ENCODE measurements around the gene SYNJ1.
A peak's percentile ranks its signal among the peaks of the same experiment; 100 is the strongest.
"Not testable (repeated sequence)": the region's sequence is repeated elsewhere in the genome, so short reads cannot be mapped to it uniquely, and the experiment has no call there.

SYNJ1 gene

GRCh38 chr21:32727687-32728455 is at the start of gene SYNJ1:
Gene SYNJ1, minus strand, starts transcription at chr21:32728013. Its CDS starts 1,118 bp downstream, at chr21:32726895.
- peak; percentile 87 for DNase-seq

GRCh38 chr21:32777269-32777668 is 49.5 kb upstream of the SYNJ1 start:
- DNase-seq = no peak

DNA sequence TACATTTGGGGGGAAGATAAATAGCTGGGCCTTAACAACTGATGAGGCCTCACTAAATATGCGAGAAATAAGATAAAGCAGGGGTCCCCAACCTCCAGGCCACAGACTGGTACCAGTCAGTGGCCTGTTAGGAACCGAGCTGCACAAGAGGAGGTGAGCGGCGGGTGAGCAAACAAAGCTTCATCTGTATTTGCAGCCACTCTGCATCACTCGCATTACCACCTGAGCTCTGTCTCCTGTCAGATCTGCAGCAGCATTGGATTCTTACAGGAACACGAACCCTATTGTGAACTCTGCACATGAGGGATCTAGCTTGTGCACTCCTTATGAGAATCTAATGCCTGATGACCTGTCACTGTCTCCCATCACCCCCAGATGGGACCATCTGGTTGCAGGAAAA is 48.9 kb upstream of the SYNJ1 start:
- no peak for DNase-seq

DNA sequence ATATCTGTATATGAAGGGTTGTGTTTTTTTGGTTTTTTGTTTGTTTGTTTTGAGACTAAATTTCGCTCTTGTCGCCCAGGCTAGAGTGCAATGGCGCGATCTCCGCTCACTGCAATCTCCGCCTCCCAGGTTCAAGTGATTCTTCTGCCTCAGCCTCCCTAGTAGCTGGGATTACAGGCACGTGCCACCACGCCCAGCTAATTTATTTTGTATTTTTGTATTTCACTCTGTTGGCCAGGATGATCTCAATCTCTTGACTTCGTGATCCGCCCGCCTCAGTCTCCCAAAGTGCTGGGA is 45.2 kb upstream of the SYNJ1 start:
- not testable (repeated sequence) for DNase-seq

DNA sequence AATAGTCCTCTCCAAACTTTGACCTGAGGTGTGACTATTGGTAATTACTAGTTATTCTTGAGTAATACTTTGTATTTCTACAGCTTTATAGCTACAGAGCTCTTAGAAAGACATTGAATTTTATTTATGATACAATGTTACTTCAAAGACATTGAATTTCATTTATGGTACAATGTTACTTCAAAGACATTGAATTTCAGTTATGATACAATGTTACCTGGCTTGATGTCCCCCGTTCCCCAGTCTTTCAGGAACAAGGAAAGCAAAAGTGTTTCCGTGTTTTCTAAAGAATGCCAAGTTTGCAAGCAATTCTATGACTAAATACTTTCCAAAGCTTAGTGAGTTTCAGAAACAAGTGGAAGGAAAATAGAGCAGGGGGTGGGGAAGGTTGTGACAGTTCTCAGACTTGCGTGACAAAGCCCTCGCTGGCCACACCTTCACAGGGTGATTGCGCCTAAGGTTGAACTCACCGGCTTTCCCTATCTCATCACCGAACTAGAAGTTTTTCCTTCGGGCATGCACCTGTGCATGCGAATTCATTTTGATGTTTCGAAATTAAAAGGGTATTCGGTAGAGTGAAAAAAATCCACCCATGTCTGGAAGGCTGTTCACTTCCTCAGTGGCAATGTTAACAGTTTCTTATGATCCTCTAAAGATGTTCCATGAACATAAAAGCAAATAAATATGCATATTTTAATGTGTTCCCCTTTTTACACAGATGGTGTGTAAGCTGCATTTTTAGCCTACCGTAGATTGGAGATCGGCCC is 44.7 kb upstream of the SYNJ1 start:
- DNase-seq = no peak

DNA sequence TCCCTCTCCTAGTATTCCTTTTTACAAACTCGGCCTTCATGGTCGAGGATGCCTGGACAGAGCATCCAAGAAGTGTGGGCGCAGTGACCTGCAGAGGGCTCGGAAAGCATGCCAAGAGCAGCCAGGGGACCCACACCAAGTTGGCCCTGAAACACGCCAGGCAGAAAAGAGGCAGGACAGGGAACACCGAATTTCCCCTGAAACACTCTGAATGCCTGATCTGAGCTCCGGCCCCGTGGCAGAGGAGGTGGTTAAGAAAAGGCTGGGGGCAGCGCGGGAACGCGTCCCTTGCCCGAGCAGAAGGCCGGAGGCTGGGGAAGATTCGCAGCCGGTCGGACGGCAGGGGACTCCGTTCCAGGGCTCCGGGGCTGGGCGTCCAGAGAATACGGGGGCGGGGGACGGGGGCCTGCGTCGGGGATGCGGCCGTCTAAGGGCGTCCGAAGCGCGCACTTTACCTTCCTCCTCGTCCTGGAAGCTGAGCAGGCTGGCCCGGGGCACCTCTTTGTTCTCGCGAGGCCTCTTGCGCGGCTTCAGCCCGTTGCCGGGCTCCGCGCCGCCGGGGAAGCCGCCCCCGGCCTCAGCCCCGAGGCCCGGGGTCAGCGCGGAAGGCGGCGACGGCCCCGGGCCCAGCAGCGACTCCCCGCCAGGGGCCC is 43.2 kb upstream of the SYNJ1 start:
- no peak for DNase-seq

- no peak for DNase-seq
Observed at GRCh38 chr21:32768530-32768929, 40.7 kb upstream of the SYNJ1 start.

DNA sequence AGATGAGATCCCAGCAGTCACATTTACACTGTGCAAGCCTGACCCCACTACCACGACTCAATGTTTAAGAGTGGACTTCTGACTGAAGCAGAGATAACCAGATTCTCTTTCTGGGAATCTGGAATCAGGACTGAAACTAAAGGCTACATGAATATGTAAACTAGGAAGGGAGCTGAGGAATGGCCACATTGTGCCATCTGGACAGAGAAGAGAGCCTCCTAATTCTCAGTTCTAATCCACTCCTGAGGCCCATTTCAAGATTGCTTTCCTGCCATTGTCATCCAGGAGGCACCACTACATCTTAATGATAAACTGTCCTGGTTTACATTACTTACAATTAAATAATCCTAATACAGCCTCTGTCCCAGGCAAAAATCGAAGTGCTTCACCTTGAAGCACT is 37.2 kb upstream of the SYNJ1 start:
- no peak for DNase-seq

- DNase-seq = no peak
Observed at GRCh38 chr21:32764186-32764585, 36.4 kb upstream of the SYNJ1 start.

- DNase-seq = no peak
Observed at GRCh38 chr21:32757804-32758203, 30.0 kb upstream of the SYNJ1 start.

- no peak for DNase-seq
Observed at GRCh38 chr21:32756096-32756495, 28.3 kb upstream of the SYNJ1 start.

DNA sequence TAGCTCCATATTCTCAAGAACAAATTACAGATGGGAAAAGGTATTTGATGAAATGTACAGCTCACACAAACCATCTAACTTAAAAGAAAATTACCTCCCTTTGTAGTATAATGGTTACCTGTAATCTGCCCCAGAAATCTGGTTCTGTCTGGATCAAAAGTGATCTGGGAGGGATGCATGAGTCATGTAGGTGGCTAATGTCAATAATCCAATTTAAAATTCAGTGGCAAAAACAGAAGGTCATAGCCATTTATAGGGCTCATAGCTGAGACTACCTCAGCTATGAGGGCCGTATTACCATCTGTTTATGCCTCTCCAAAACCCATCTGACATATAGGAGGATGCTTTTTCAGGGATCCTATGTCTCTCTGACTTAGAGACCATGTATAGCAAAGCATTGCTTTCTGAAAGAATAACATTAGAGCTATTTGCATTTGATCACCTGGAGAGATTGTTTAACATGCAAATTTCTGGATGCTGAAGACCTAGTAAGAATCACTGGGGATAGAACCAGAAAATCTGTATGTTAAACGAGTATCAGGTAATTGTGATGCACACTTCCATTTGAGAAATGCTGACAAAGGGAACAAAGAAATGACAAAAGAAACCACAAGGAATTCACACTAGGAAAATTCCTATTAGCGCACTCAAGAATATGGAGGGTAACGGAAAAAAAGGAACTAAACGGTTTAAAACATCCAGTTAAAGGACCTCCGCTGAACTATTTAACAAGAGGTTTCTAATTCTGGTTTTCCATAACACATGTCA is 26.2 kb upstream of the SYNJ1 start:
- no peak for DNase-seq

DNA sequence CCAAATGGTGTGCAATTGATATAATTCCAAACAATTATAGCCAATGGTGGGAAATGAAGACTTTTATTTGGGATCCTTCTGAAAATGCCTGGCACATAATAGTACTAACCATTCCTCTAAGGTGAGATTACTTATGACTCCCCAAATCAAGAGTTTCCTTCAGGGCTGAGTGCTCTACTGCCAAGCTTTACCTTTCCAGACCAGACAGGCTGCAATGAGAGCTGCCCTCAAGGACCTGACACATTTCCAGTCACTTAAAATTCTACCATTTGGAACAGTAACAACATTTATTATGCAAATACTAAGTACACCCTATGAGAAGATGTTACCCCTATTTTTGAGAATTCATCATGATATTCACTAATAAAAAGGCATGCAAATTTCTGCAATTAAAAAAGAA is 22.6 kb upstream of the SYNJ1 start:
- DNase-seq = no peak

DNA sequence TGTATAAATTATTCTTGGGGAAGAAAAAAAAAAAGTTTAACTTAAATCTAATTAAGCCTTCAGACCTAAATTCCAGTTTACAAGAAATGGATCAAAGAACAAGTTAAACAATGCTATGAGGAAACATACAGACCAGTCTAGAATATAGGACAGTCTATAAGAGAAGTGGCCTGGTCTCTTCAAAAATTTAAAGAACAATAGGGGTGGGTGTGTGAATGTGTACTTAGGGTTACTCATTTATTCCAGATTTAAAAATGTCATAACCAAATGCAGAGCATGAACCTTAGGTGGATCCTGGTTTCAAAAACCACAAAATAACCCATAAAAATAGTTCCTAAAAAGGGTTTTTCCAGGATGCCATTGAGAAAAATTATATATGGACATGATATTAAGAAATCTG is 21.8 kb upstream of the SYNJ1 start:
- no peak for DNase-seq

- no peak for DNase-seq
Observed at GRCh38 chr21:32748529-32748928, 20.7 kb upstream of the SYNJ1 start.

DNA sequence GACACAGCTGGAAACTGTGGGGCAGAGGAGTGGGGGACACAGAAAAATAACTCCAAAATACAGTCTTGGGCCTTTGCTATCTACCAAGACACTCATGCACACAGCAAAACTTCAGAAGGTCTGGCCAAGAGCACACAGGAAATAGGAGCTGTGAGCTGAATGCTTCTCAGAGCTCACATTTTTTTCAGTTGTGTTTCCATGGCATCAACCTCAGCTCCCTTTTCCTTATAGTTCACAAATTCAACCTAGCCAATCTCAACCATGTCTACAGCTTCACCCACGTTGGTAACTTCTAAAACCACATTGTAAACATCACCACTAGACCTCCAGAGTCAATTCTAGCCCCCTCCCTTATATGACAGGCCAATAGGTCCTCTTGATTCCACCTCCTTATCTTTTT is 19.6 kb upstream of the SYNJ1 start:
- no peak for DNase-seq

- not testable (repeated sequence) for DNase-seq
Observed at GRCh38 chr21:32746711-32747110, 18.9 kb upstream of the SYNJ1 start.

GRCh38 chr21:32742396-32742795 is 14.6 kb upstream of the SYNJ1 start:
- no peak for DNase-seq

DNA sequence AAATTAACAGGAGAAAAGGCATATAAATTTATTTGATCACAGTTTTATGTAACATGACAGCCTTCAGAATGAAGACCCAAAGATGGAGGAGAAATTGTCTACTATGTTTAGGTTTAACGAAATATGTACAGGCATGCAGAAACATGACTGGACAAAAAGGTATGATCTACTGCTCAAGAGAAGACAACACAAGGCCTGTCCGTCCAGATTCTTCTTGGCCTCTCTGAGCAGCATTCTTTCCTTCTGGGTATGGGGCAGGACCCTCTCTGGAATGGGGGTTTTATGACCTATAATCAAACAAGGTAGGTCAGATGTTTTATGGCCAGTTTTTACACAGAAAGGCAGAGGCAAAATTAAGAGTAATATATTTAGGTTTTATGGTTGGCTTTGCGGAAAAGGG is 13.5 kb upstream of the SYNJ1 start:
- DNase-seq = no peak

DNA sequence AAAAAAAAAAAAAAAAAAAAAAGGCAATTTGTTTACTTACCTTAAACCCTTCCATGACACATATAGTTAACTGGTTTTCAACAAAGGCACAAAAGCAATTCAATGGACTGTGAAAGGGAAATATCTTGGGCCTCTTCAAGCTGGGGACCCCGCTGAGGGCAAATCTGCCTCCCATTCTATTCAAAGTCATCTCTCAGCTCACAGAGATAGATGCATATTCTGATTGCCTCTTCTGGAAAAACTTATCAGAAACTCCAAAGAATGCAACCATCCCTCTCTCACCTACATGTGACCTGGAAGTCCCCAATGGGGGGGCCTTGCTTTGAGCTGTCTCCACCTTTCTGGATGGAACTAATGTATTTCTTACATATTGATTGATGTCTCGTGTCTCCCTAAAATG is 12.1 kb upstream of the SYNJ1 start:
- DNase-seq = no peak

DNA sequence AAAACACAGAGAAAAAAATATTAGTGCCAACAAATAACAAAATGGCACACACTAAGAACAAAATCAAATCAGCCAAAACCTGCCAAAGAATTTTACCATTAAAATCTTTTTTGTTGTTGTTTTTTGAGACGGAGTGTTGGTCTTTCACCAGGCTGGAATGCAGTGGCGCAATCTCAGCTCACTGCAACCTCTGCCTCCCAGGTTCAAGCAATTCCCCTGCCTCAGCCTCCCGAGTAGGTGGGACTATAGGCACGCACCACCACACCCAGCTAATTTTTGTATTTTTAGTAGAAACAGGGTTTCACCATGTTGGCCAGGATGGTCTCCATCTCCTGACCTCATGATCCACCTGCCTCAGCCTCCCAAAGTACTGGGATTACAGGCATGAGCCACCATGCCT is 8.3 kb upstream of the SYNJ1 start:
- DNase-seq = not testable (repeated sequence)

GRCh38 chr21:32735524-32735923 is 7.7 kb upstream of the SYNJ1 start:
- DNase-seq = no peak

GRCh38 chr21:32733990-32734613 is 6.3 kb upstream of the SYNJ1 start:
- no peak for DNase-seq

Measured in NCI-H1694 treated with DMSO at 0.1 percent for 48 hours (cell line).